ENCODE measurements around the gene TLDC2.

TLDC2 gene

DNA sequence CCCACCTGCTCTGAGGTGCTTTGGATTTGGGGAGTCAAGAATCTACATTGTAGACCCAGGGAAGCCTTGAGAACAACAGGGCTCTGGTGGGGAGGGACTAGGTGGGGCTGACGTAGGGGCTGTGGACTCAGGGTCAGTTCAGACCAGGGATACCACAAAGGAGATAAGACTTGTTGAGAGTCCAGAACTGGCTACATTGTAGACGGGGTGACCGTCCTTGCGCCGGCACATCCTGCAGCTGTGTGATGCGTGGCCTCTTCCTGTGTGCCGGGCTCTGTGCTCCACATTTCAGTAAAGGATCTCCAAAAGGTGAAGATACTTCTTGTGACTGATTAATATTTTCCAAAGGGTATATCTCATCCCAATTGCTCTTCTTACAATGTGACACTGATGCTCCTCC, 9.8 kb upstream of the TLDC2 start:
- Histone ChIP-seq H3K4me2 (ENCODE audit: low read length) (no peak overlapping the region), H3K79me2 (peaks cover 5% of the 10 kb centered on the region), H3K27me3 (ENCODE audit: control insufficient read depth, insufficient read depth, low read length) (no peaks in the 10 kb centered on the region), H3K4me3 (ENCODE audit: low read depth, low read length) (no peak overlapping the region), H3K9me3 (ENCODE audit: control insufficient read depth, low read length) (no peaks in the 10 kb centered on the region), H3K9ac (no peak overlapping the region), H3K4me1 (peaks cover 6% of the 10 kb centered on the region), H3K27ac (no peak overlapping the region), H2AFZ (no peak overlapping the region), H3K36me3 (ENCODE audit: control insufficient read depth, insufficient read depth, low read length) (no peaks in the 10 kb centered on the region)
- TF ChIP-seq, protein P1, sequence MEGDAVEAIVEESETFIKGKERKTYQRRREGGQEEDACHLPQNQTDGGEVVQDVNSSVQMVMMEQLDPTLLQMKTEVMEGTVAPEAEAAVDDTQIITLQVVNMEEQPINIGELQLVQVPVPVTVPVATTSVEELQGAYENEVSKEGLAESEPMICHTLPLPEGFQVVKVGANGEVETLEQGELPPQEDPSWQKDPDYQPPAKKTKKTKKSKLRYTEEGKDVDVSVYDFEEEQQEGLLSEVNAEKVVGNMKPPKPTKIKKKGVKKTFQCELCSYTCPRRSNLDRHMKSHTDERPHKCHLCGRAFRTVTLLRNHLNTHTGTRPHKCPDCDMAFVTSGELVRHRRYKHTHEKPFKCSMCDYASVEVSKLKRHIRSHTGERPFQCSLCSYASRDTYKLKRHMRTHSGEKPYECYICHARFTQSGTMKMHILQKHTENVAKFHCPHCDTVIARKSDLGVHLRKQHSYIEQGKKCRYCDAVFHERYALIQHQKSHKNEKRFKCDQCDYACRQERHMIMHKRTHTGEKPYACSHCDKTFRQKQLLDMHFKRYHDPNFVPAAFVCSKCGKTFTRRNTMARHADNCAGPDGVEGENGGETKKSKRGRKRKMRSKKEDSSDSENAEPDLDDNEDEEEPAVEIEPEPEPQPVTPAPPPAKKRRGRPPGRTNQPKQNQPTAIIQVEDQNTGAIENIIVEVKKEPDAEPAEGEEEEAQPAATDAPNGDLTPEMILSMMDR (IDR thresholded peaks at IDR 0.05), result no peak

DNA sequence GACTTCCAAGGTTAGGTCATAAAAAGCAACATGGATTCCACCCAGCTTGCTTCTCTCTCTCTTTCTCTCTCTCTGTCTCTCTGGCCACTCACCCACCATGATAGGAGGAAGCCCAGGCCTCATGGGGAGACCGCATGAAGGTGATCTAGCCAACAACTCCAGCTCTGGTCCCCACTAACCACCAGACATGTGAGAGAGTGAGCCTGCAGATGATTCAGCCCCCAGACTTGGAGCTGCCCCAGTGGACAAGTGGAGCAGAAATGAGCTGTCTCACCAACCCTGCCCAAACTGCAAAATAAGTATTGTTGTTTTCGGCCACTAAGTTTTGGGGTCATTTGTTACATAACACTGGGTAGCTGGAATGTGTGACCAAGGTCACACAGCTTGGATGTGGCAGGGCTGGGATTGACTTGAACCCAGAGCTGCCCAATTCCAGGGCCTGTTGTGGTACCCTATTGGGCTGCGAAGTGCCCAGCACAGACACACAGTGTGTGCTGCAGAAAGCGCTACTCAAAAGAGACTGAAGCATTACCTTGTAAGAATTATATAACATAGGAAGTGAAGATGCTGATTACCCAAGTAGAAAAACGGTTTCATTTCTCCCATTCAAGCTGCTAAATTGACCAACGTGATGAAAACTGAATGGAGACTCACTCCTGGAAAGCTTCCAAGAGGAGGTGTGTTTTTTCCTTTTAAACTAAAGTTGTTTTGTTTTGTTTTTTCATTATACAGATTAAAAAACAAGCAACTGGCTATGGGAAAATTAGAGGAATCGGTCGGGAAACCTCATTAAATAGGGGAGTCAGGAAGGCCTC, 9.1 kb upstream of the TLDC2 start:
- no peaks in the 10 kb centered on the region for H3K79me2 ChIP-seq
- no peak overlapping the region for H3K4me3 ChIP-seq (ENCODE audit: low read depth, low read length)
- H3K27me3 ChIP-seq (ENCODE audit: control insufficient read depth, insufficient read depth, low read length), result no peaks in the 10 kb centered on the region
- no peak overlapping the region for H3K4me2 ChIP-seq (ENCODE audit: low read length)
- no peaks in the 10 kb centered on the region for H3K36me3 ChIP-seq (ENCODE audit: control insufficient read depth, insufficient read depth, low read length)
- no peak overlapping the region for H3K27ac ChIP-seq
- TF ChIP-seq, protein P1 (IDR thresholded peaks at IDR 0.05), result no peak
- H3K9ac ChIP-seq, result no peak overlapping the region
- no peaks in the 10 kb centered on the region for H3K9me3 ChIP-seq (ENCODE audit: control insufficient read depth, low read length)
- H3K4me1 ChIP-seq, result peaks cover 3% of the 10 kb centered on the region
- no peak overlapping the region for H2AFZ ChIP-seq

DNA sequence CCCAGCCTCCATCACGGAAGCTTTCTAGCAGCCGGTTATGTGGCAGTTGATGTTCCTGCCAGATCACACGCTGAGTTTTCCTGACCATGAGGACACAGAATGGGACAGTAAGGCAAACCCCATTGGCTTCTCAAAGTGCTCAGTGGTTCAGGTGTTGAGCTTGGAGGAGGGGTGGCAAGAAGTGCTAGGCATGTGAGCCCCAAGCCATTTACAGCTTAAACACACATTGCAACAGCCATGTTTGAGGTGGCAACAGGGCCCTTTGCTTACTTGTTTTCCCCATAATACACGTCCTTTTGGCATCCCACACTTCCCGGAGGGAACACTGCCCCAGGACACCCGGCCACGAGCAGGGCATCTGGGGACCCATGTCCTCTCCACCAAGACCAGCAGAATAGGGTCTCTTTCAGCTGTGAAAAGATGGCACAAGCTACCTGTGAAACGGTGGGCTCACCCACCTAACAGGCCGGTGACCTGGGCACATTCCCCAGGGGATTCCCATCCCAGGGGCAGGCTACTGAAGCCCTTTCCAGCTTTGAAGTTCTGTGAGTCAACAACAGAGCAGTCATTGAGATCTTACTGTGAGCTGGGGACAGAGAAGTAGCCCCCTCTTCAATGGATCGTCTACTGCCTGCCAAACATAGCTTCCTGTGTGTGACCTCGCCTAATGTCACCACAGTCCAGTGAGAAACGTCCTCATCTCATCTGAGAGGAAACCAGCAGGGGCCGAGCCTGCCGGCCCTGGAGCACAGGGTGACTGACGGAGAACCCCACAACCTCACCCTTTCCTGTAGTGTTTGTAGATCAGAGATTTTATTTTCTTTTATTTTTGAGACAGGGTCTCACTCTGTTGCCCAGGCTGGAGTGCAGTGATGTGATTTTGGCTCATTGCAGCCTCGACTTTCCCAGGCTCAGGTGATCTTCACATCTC, 4.0 kb upstream of the TLDC2 start:
- H3K27ac ChIP-seq, result no peak overlapping the region
- H3K4me2 ChIP-seq (ENCODE audit: low read length), result no peak overlapping the region
- no peaks in the 10 kb centered on the region for H3K36me3 ChIP-seq (ENCODE audit: control insufficient read depth, insufficient read depth, low read length)
- no peak overlapping the region for H3K4me3 ChIP-seq (ENCODE audit: low read depth, low read length)
- H3K9ac ChIP-seq, result no peak overlapping the region
- H3K79me2 ChIP-seq, result no peaks in the 10 kb centered on the region
- no peak overlapping the region for H2AFZ ChIP-seq
- H3K27me3 ChIP-seq (ENCODE audit: control insufficient read depth, insufficient read depth, low read length), result no peaks in the 10 kb centered on the region
- TF ChIP-seq, protein P1 (IDR thresholded peaks at IDR 0.05), result no peak
- H3K4me1 ChIP-seq, result peaks cover 9% of the 10 kb centered on the region
- no peaks in the 10 kb centered on the region for H3K9me3 ChIP-seq (ENCODE audit: control insufficient read depth, low read length)

DNA sequence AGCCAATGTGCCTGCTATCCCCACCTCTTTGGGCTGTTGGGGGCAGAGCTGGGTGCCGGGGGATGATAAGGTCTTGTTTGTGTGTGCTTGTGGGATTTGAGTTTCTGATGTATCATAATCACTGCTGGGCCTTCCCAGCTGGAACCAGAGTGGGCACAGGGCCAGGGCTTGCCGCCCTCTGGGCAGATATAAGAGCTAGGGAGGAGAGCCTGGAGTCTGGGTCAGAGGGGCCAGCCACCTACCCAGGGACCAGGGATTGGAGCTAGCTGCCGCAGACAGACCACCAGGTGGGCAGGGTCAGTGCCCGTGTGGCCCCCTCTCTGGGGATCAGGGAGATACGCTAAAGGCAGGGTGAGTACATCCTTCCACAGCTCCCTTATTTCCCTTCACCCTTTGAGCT, 3.1 kb upstream of the TLDC2 start:
- no peaks in the 10 kb centered on the region for H3K9me3 ChIP-seq (ENCODE audit: control insufficient read depth, low read length)
- no peak overlapping the region for H3K4me3 ChIP-seq (ENCODE audit: low read depth, low read length)
- peak overlapping the region; percentile 46 for H2AFZ ChIP-seq
- no peaks in the 10 kb centered on the region for H3K36me3 ChIP-seq (ENCODE audit: control insufficient read depth, insufficient read depth, low read length)
- H3K4me1 ChIP-seq, result peaks cover 9% of the 10 kb centered on the region
- no peak overlapping the region for H3K27ac ChIP-seq
- H3K79me2 ChIP-seq, result no peaks in the 10 kb centered on the region
- no peaks in the 10 kb centered on the region for H3K27me3 ChIP-seq (ENCODE audit: control insufficient read depth, insufficient read depth, low read length)
- TF ChIP-seq, protein P1 (IDR thresholded peaks at IDR 0.05), result no peak
- no peak overlapping the region for H3K9ac ChIP-seq
- no peak overlapping the region for H3K4me2 ChIP-seq (ENCODE audit: low read length)

All from parathyroid adenoma (tissue), 2 donors.